ENCODE data around the gene EPHB3.

EPHB3 gene

GRCh38 chr3:184531626-184532280 is 29.8 kb upstream of the EPHB3 start:
- no peak overlapping the region for H3K4me3 ChIP-seq (ENCODE audit: severe bottlenecking)
- no peak overlapping the region for H3K27ac ChIP-seq (ENCODE audit: poor library complexity, severe bottlenecking)
- no peaks in the 10 kb centered on the region for H3K9me3 ChIP-seq (ENCODE audit: severe bottlenecking)
- H3K36me3 ChIP-seq (ENCODE audit: low read depth) = no peaks in the 10 kb centered on the region
- no peak for ATAC-seq (ENCODE audit: low read depth)
- H3K27me3 ChIP-seq (ENCODE audit: insufficient read depth, poor library complexity, severe bottlenecking) = no peaks in the 10 kb centered on the region
- H3K4me1 ChIP-seq (ENCODE audit: insufficient read depth, poor library complexity, severe bottlenecking) = no peaks in the 10 kb centered on the region
- no peak for DNase-seq (ENCODE audit: low spot score)
- TF ChIP-seq CTCF (IDR thresholded peaks at IDR 0.05; ENCODE audit: poor library complexity, severe bottlenecking) = no peak

- DNase-seq (ENCODE audit: low spot score) (no peak), ATAC-seq (ENCODE audit: low read depth) (no peak)
- TF ChIP-seq CTCF (IDR thresholded peaks at IDR 0.05; ENCODE audit: poor library complexity, severe bottlenecking) = no peak
- Histone ChIP-seq H3K27me3 (ENCODE audit: insufficient read depth, poor library complexity, severe bottlenecking) (no peaks in the 10 kb centered on the region), H3K4me3 (ENCODE audit: severe bottlenecking) (no peak overlapping the region), H3K4me1 (ENCODE audit: insufficient read depth, poor library complexity, severe bottlenecking) (no peaks in the 10 kb centered on the region), H3K36me3 (ENCODE audit: low read depth) (no peaks in the 10 kb centered on the region), H3K9me3 (ENCODE audit: severe bottlenecking) (no peaks in the 10 kb centered on the region), H3K27ac (ENCODE audit: poor library complexity, severe bottlenecking) (no peak overlapping the region)
Observed at GRCh38 chr3:184532940-184533732, 28.4 kb upstream of the EPHB3 start.

GRCh38 chr3:184537885-184538665 is 23.5 kb upstream of the EPHB3 start:
- DNase-seq (ENCODE audit: low spot score) (no peak), ATAC-seq (ENCODE audit: low read depth) (no peak)
- no peak overlapping the region for H3K27ac ChIP-seq (ENCODE audit: poor library complexity, severe bottlenecking)
- H3K9me3 ChIP-seq (ENCODE audit: severe bottlenecking) = no peaks in the 10 kb centered on the region
- no peak for TF ChIP-seq CTCF (IDR thresholded peaks at IDR 0.05; ENCODE audit: poor library complexity, severe bottlenecking)
- H3K36me3 ChIP-seq (ENCODE audit: low read depth) = no peaks in the 10 kb centered on the region
- no peaks in the 10 kb centered on the region for H3K4me1 ChIP-seq (ENCODE audit: insufficient read depth, poor library complexity, severe bottlenecking)
- no peak overlapping the region for H3K4me3 ChIP-seq (ENCODE audit: severe bottlenecking)
- no peaks in the 10 kb centered on the region for H3K27me3 ChIP-seq (ENCODE audit: insufficient read depth, poor library complexity, severe bottlenecking)

GRCh38 chr3:184538666-184539431 is 22.7 kb upstream of the EPHB3 start:
- H3K9me3 ChIP-seq (ENCODE audit: severe bottlenecking) = no peaks in the 10 kb centered on the region
- ATAC-seq (ENCODE audit: low read depth) (no peak), DNase-seq (ENCODE audit: low spot score) (no peak)
- no peaks in the 10 kb centered on the region for H3K4me1 ChIP-seq (ENCODE audit: insufficient read depth, poor library complexity, severe bottlenecking)
- no peaks in the 10 kb centered on the region for H3K27me3 ChIP-seq (ENCODE audit: insufficient read depth, poor library complexity, severe bottlenecking)
- no peak overlapping the region for H3K27ac ChIP-seq (ENCODE audit: poor library complexity, severe bottlenecking)
- H3K4me3 ChIP-seq (ENCODE audit: severe bottlenecking) = no peak overlapping the region
- no peaks in the 10 kb centered on the region for H3K36me3 ChIP-seq (ENCODE audit: low read depth)
- TF ChIP-seq CTCF (IDR thresholded peaks at IDR 0.05; ENCODE audit: poor library complexity, severe bottlenecking) = no peak
